Panc1 (cell line): ENCODE results near the gene HDAC3. TPM values are rescaled to one million over a fixed set of nuclear protein-coding genes. Genes with fewer than 3 reads are reported as not detected.

ENCODE experiments used
- ATAC-seq: fragments of 200-7000 bp; cut with Tn5 transposase; 2 replicates; pipeline ENCODE4 v1.9.1; 2020; ENCODE audit warnings: mild to moderate bottlenecking, moderate library complexity
- BruUV-seq: library from RNA; stranded (reverse); fragments of 400-500 nt; replicated peaks from 2 replicates; lab custom pipeline; 2021; lab: Mats Ljungman, UMichigan
- CTCF ChIA-PET: fragments of 300-600 bp; sonication (Branson Sonifier 250); formaldehyde crosslinking; loops from one replicate; lab custom pipeline; 2022; ENCODE audit warnings: antibody characterized with exemption; lab: Charles Lee
- POLR2A ChIA-PET: fragments of 300-600 bp; sonication (Branson Sonifier 250); formaldehyde crosslinking; loops from one replicate; lab custom pipeline; 2022; ENCODE audit warnings: antibody characterized with exemption; lab: Charles Lee
- DNase-seq: peaks from one replicate; pipeline ENCODE4 v3.0.0-alpha.2; 2010; ENCODE audit warnings: low read depth, low spot score
- H3K27ac ChIP-seq: 2 replicates; pipeline ENCODE4 v1.5.1; 2011; ENCODE audit warnings: mild to moderate bottlenecking, low read length, inconsistent platforms
- H3K27me3 ChIP-seq: fragments of 200-500 bp; sonication (Bioruptor generic); 2 replicates; pipeline ENCODE4 v1.6.0; 2014; ENCODE audit warnings: low read length, inconsistent platforms; ENCODE audit not compliant: control insufficient read depth, insufficient read depth
- H3K36me3 ChIP-seq: fragments of 200-500 bp; sonication (Bioruptor generic); 2 replicates; pipeline ENCODE4 v1.5.1; 2014; ENCODE audit warnings: inconsistent platforms, mild to moderate bottlenecking, low read length, moderate library complexity; ENCODE audit not compliant: control insufficient read depth, insufficient read depth
- H3K4me1 ChIP-seq: 2 replicates; pipeline ENCODE4 v1.5.1; 2011; ENCODE audit warnings: inconsistent platforms, mild to moderate bottlenecking, low read length, moderate library complexity; ENCODE audit not compliant: control insufficient read depth, insufficient read depth
- H3K4me3 ChIP-seq, 2 experiments: 2 replicates each; pipeline ENCODE4 v1.5.1; 2011 to 2012; ENCODE audit warnings: low read depth in 2 of 2, low read length in 2 of 2, mild to moderate bottlenecking in 2 of 2, inconsistent platforms in 1 of 2, moderate library complexity in 1 of 2
- H3K9me3 ChIP-seq: fragments of 200-500 bp; sonication (Bioruptor generic); 2 replicates; pipeline ENCODE4 v1.5.1; 2014; ENCODE audit warnings: low read depth, mild to moderate bottlenecking, inconsistent platforms, low read length, moderate library complexity; ENCODE audit not compliant: control insufficient read depth, insufficient read depth
- POLR2AphosphoS5 ChIP-seq: IDR thresholded peaks from 2 replicates; pipeline ENCODE4 v1.6.1; 2012; ENCODE audit warnings: mild to moderate bottlenecking, low read depth, low read length, moderate library complexity
- SIN3A ChIP-seq: IDR thresholded peaks from 2 replicates; pipeline ENCODE4 v1.6.1; 2012; ENCODE audit warnings: low read depth, mild to moderate bottlenecking, low read length, moderate library complexity, borderline replicate concordance; ENCODE audit not compliant: insufficient read depth
- TCF7L2 ChIP-seq: IDR thresholded peaks from 2 replicates; pipeline ENCODE4 v1.6.1; 2011; ENCODE audit warnings: mild to moderate bottlenecking, low read depth, low read length, inconsistent platforms
- in situ Hi-C: cut with HindIII; loops from 2 replicates; pipeline ENCODE4 v1.10.0; 2016; ENCODE audit warnings: low sequenced_read_pairs, low pct_unique_long_range_greater_than_20kb
- intact Hi-C: fragments of 100-400 bp; cut with micrococcal nuclease; formaldehyde crosslinking; loops from one replicate; pipeline ENCODE4 v1.10.0; 2022; ENCODE audit not compliant: unreplicated experiment
- total RNA-seq: library from RNA; stranded (reverse); gene quantifications from one replicate; pipeline ENCODE4 v1.2.1, GENCODE V29; 2021; ENCODE audit not compliant: unreplicated experiment
- TF ChIP-seq, protein P1 (sequence below), 2 experiments: IDR thresholded peaks; 2 replicates each; pipeline ENCODE4 v1.6.1; 2011 to 2012; ENCODE audit warnings: low read depth in 2 of 2, control low read depth in 1 of 2, low read length in 1 of 2, mild to moderate bottlenecking in 1 of 2, moderate library complexity in 1 of 2; ENCODE audit not compliant: insufficient read depth in 1 of 2
- TF ChIP-seq, protein P2 (sequence below): fragments of 450-650 bp; IDR thresholded peaks from 2 replicates; pipeline ENCODE4 v1.5.1; 2017; ENCODE audit warnings: mild to moderate bottlenecking

HDAC3 gene
- total RNA-seq, 1 experiment from 2014 or later: 75.5 TPM

DNA sequence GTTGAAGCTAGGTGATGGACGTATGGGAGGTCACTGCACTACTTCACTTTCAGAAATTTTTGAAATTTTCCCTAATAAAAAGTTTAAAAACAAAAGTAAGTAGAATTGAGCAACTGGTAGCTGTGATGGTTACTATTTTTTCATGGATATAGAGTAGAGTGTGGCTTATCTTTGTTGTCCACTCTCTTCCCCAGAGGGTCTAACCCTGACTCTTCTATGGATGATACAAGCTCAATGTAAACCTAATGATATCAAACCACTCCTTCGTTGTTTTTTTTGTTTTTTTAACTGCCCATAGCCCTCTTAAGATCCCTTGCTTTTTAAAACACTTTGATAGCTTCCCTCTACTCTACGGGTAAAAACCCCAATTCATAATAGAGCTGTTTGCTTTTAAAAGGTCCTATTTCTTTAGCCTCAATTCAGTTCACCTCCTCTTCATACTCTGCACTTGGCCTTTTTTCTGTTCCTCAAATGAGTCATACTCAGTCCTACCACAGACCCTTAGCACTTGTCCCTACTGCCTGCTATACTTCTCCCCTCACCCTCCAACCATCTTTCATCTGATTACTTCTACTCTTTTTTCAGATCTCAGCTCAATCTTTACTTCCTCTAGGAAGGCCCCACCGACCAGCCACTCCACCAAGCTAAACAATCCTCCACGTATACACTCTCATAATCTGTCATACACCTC, 2.6 kb downstream of the HDAC3 start:
- no peak for ATAC-seq
- DNase-seq: no peak
- in situ Hi-C loops: no loop called here
- BruUV-seq: TSS peak; percentile 60
- TF ChIP-seq, protein P1, sequence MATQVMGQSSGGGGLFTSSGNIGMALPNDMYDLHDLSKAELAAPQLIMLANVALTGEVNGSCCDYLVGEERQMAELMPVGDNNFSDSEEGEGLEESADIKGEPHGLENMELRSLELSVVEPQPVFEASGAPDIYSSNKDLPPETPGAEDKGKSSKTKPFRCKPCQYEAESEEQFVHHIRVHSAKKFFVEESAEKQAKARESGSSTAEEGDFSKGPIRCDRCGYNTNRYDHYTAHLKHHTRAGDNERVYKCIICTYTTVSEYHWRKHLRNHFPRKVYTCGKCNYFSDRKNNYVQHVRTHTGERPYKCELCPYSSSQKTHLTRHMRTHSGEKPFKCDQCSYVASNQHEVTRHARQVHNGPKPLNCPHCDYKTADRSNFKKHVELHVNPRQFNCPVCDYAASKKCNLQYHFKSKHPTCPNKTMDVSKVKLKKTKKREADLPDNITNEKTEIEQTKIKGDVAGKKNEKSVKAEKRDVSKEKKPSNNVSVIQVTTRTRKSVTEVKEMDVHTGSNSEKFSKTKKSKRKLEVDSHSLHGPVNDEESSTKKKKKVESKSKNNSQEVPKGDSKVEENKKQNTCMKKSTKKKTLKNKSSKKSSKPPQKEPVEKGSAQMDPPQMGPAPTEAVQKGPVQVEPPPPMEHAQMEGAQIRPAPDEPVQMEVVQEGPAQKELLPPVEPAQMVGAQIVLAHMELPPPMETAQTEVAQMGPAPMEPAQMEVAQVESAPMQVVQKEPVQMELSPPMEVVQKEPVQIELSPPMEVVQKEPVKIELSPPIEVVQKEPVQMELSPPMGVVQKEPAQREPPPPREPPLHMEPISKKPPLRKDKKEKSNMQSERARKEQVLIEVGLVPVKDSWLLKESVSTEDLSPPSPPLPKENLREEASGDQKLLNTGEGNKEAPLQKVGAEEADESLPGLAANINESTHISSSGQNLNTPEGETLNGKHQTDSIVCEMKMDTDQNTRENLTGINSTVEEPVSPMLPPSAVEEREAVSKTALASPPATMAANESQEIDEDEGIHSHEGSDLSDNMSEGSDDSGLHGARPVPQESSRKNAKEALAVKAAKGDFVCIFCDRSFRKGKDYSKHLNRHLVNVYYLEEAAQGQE (IDR thresholded peaks at IDR 0.05; ENCODE audit: insufficient read depth in 1 of 2, low read depth in 2 of 2, low read length in 1 of 2): no peak
- ChIA-PET POLR2A (interaction anchor here (0.7 kb wide), 1 partner anchor 29 kb away, joined by 7 read pairs; no protein-coding TSS in a partner anchor), CTCF (interaction anchor here (0.6 to 1.3 kb wide), 5 partner anchors 11 to 42 kb away, joined by 3 to 5 read pairs (median 4); partner anchors contain the start of gene DIAPH1)
- peaks cover 4% of the 10 kb centered on the region for H3K36me3 ChIP-seq
- no peaks in the 10 kb centered on the region for H3K27me3 ChIP-seq
- intact Hi-C loops: no loop called here
- H3K4me3 ChIP-seq: no peak overlapping the region
- peaks cover 8% of the 10 kb centered on the region; the same call in 1 of the 2 replicates for H3K4me1 ChIP-seq
- H3K9me3 ChIP-seq: no peaks in the 10 kb centered on the region
- H3K27ac ChIP-seq: no peak overlapping the region

DNA sequence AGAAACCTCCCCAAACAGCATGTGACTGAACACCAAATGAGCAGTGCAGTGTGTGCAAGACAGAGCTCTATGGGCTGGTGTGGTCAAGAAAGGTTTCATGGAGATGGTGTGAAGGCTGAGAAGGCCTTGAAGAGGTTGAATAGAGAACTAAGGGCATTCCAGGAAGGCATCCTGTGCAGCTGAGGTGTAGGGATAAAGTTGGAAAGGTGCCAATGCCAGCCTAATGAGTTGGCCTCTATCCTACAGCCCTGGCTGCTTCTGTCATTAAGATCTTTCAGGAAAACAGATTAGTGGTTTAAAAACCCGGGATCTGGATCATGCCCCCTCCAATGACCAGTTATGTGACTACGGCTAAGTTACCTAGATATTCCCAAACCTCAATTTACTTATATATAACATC, 4.0 kb downstream of the HDAC3 start:
- no peaks in the 10 kb centered on the region for H3K27me3 ChIP-seq
- CTCF ChIA-PET: interaction anchor here (1.3 kb wide), 1 partner anchor 41 kb away, joined by 3 read pairs; no protein-coding TSS in a partner anchor
- ATAC-seq: no peak
- in situ Hi-C loops: no loop called here
- no peak for TF ChIP-seq POLR2AphosphoS5
- TF ChIP-seq SIN3A: no peak
- no peak for TF ChIP-seq TCF7L2
- TF ChIP-seq, protein P2, sequence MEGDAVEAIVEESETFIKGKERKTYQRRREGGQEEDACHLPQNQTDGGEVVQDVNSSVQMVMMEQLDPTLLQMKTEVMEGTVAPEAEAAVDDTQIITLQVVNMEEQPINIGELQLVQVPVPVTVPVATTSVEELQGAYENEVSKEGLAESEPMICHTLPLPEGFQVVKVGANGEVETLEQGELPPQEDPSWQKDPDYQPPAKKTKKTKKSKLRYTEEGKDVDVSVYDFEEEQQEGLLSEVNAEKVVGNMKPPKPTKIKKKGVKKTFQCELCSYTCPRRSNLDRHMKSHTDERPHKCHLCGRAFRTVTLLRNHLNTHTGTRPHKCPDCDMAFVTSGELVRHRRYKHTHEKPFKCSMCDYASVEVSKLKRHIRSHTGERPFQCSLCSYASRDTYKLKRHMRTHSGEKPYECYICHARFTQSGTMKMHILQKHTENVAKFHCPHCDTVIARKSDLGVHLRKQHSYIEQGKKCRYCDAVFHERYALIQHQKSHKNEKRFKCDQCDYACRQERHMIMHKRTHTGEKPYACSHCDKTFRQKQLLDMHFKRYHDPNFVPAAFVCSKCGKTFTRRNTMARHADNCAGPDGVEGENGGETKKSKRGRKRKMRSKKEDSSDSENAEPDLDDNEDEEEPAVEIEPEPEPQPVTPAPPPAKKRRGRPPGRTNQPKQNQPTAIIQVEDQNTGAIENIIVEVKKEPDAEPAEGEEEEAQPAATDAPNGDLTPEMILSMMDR: no peak
- TF ChIP-seq, protein P1 (IDR thresholded peaks at IDR 0.05; ENCODE audit: insufficient read depth in 1 of 2, low read depth in 2 of 2, low read length in 1 of 2): no peak
- peaks cover 7% of the 10 kb centered on the region for H3K36me3 ChIP-seq
- POLR2A ChIA-PET: no interaction called here
- H3K4me1 ChIP-seq: peaks cover 8% of the 10 kb centered on the region; the same call in 1 of the 2 replicates
- H3K4me3 ChIP-seq: no peak overlapping the region
- no peak overlapping the region for H3K27ac ChIP-seq
- no peaks in the 10 kb centered on the region for H3K9me3 ChIP-seq
- no peak for DNase-seq
- BruUV-seq: no TSS peak
- intact Hi-C loops: no loop called here
